HCT116 (cell line): ENCODE results near the gene KHSRP. TPM values are rescaled to one million over a fixed set of nuclear protein-coding genes. Genes with fewer than 3 reads are reported as not detected.

Source experiments
- ATAC-seq: fragments of 200-7000 bp; cut with Tn5 transposase; 2 replicates; pipeline ENCODE4 v1.9.1; 2020; ENCODE audit warnings: mild to moderate bottlenecking, moderate library complexity
- BruUV-seq: library from RNA; stranded (reverse); fragments of 400-500 nt; replicated peaks from 2 replicates; lab custom pipeline; 2021; lab: Mats Ljungman, UMichigan
- CTCF ChIA-PET: fragments of 300-600 bp; sonication (Branson Sonifier 250); formaldehyde crosslinking; loops from one replicate; lab custom pipeline; 2021; ENCODE audit warnings: antibody characterized with exemption; lab: Charles Lee
- POLR2A ChIA-PET: fragments of 300-600, 350-600 bp; sonication (Branson Sonifier 250); formaldehyde crosslinking; loops from one replicate; lab custom pipeline; 2021; ENCODE audit warnings: antibody characterized with exemption; lab: Charles Lee
- RAD21 ChIA-PET, 2 experiments: fragments of 300-600 bp; sonication (Branson Sonifier 250); formaldehyde crosslinking; loops; one replicate each; lab custom pipeline; 2023; ENCODE audit warnings: low total read pairs in 2 of 2; ENCODE audit not compliant: uncharacterized antibody in 2 of 2, unreplicated experiment in 2 of 2, low non-redundant PET in 1 of 2; lab: Charles Lee
- DNase-seq: peaks from one replicate; pipeline ENCODE4 v3.0.0-alpha.2; 2010; ENCODE audit warnings: low read depth, low spot score
- H2AFZ ChIP-seq: fragments of 200-600 bp; shearing (Covaris generic), sonication (generic); 2 replicates; pipeline ENCODE4 v1.6.1; 2017; ENCODE audit warnings: low read depth, mixed run types, mixed read lengths, antibody characterized with exemption, low read length; ENCODE audit not compliant: poor library complexity, severe bottlenecking
- H3K27ac ChIP-seq: 2 replicates; pipeline ENCODE4 v1.5.1; 2012; ENCODE audit warnings: low read depth, low read length
- H3K27me3 ChIP-seq: fragments of 200-600 bp; sonication (generic); 2 replicates; pipeline ENCODE4 v1.6.1; 2016; ENCODE audit warnings: mixed run types, low read length, mixed read lengths; ENCODE audit not compliant: insufficient read depth
- H3K36me3 ChIP-seq, 2 experiments: fragments of 200-500 bp in 1 of 2; fragments of 200-600 bp in 1 of 2; sonication (Bioruptor generic) in 1 of 2; sonication (generic) in 1 of 2; 2 replicates each; pipeline versions ENCODE4 v1.5.1 to v1.6.1; 2014 to 2016; ENCODE audit warnings: low read length in 2 of 2, inconsistent platforms in 1 of 2, mixed read lengths in 1 of 2, mixed run types in 1 of 2; ENCODE audit not compliant: insufficient read depth in 2 of 2, control insufficient read depth in 1 of 2
- H3K4me1 ChIP-seq, 2 experiments: fragments of 200-600 bp in 1 of 2; sonication (generic) in 1 of 2; 2 replicates each; pipeline versions ENCODE4 v1.5.1 to v1.6.1; 2012 to 2017; ENCODE audit warnings: low read length in 2 of 2, inconsistent platforms in 1 of 2, mild to moderate bottlenecking in 1 of 2, mixed read lengths in 1 of 2, mixed run types in 1 of 2, moderate library complexity in 1 of 2; ENCODE audit not compliant: insufficient read depth in 2 of 2, control insufficient read depth in 1 of 2
- H3K4me2 ChIP-seq: fragments of 200-600 bp; sonication (generic); 2 replicates; pipeline ENCODE4 v1.6.1; 2017; ENCODE audit warnings: mixed run types, low read length, mixed read lengths
- H3K4me3 ChIP-seq, 2 experiments: fragments of 200-600 bp in 1 of 2; sonication (generic) in 1 of 2; replicated peaks in 1 of 2; 2 replicates each; pipeline ENCODE4 v1.5.1; 2011 to 2016; ENCODE audit warnings: low read length in 2 of 2, control low read depth in 1 of 2, low read depth in 1 of 2, mild to moderate bottlenecking in 1 of 2, mixed read lengths in 1 of 2, mixed run types in 1 of 2
- H3K79me2 ChIP-seq: fragments of 200-600 bp; sonication (generic); 2 replicates; pipeline ENCODE4 v1.6.1; 2017; ENCODE audit warnings: mild to moderate bottlenecking, mixed run types, low read length, moderate library complexity, mixed read lengths; ENCODE audit not compliant: insufficient read depth
- H3K9ac ChIP-seq: fragments of 200-600 bp; sonication (generic); 2 replicates; pipeline ENCODE4 v1.6.1; 2016; ENCODE audit warnings: low read length, mixed read lengths
- H3K9me2 ChIP-seq: fragments of 200-600 bp; sonication (generic), shearing (Covaris generic); 2 replicates; pipeline ENCODE4 v1.6.1; 2017; ENCODE audit warnings: mixed run types, mild to moderate bottlenecking, moderate library complexity; ENCODE audit not compliant: insufficient read depth
- H3K9me3 ChIP-seq, 2 experiments: fragments of 200-500 bp in 1 of 2; fragments of 200-600 bp in 1 of 2; sonication (Bioruptor generic) in 1 of 2; sonication (generic) in 1 of 2; 2 replicates each; pipeline ENCODE4 v1.6.1; 2014 to 2017; ENCODE audit warnings: low read length in 2 of 2, mixed read lengths in 2 of 2, inconsistent platforms in 1 of 2, low read depth in 1 of 2, mild to moderate bottlenecking in 1 of 2, mixed run types in 1 of 2, moderate library complexity in 1 of 2; ENCODE audit not compliant: control insufficient read depth in 1 of 2, insufficient read depth in 1 of 2
- H4K20me1 ChIP-seq: fragments of 200-600 bp; sonication (generic), shearing (Covaris generic); 2 replicates; pipeline ENCODE4 v1.6.1; 2017; ENCODE audit warnings: mixed run types, mild to moderate bottlenecking, moderate library complexity; ENCODE audit not compliant: insufficient read depth
- ATF3 ChIP-seq: IDR thresholded peaks from 2 replicates; pipeline ENCODE4 v1.6.1; 2012
- CBX3 ChIP-seq: IDR thresholded peaks from 2 replicates; pipeline ENCODE4 v1.6.1; 2012; ENCODE audit warnings: low read depth
- CEBPB ChIP-seq: IDR thresholded peaks from 2 replicates; pipeline ENCODE4 v1.6.1; 2012; ENCODE audit warnings: low read depth
- ELF1 ChIP-seq: IDR thresholded peaks from 2 replicates; pipeline ENCODE4 v1.6.1; 2012; ENCODE audit warnings: low read depth, borderline replicate concordance
- MAX ChIP-seq: IDR thresholded peaks from 2 replicates; pipeline ENCODE4 v1.6.1; 2012
- RAD21 ChIP-seq: IDR thresholded peaks from 2 replicates; pipeline ENCODE4 v1.6.1; 2012; ENCODE audit warnings: low read depth, mild to moderate bottlenecking
- ZFX ChIP-seq: fragments of 450-650 bp; IDR thresholded peaks from 2 replicates; pipeline ENCODE4 v1.6.1; 2017
- ZNF274 ChIP-seq: fragments of 200-500 bp; sonication (Bioruptor generic); IDR thresholded peaks from 2 replicates; pipeline ENCODE4 v1.6.1; 2014; ENCODE audit warnings: mild to moderate bottlenecking, low read depth, low read length, inconsistent platforms
- intact Hi-C: fragments of 100-400 bp; cut with micrococcal nuclease; formaldehyde crosslinking; loops from 2 replicates; pipeline ENCODE4 v1.10.0; 2022
- total RNA-seq: library from RNA; stranded (reverse); gene quantifications from one replicate; pipeline ENCODE4 v1.2.1, GENCODE V29; 2021; ENCODE audit not compliant: unreplicated experiment
- TF ChIP-seq, protein P1 (sequence below): IDR thresholded peaks from 2 replicates; pipeline ENCODE4 v1.6.1; 2011; ENCODE audit warnings: mild to moderate bottlenecking, low read length, moderate library complexity; ENCODE audit not compliant: insufficient replicate concordance; ENCODE audit errors: extremely low read depth

KHSRP gene
- total RNA-seq, 1 experiment from 2014 or later, result 553 TPM

- DNase-seq (no peak), ATAC-seq (no peak)
- no TSS peak for BruUV-seq
- Histone ChIP-seq H3K9ac (no peak overlapping the region), H3K79me2 (peaks cover 5% of the 10 kb centered on the region; the same call in 1 of the 2 replicates), H3K9me2 (no peaks in the 10 kb centered on the region), H3K27me3 (no peaks in the 10 kb centered on the region), H3K4me2 (no peak overlapping the region), H4K20me1 (no peaks in the 10 kb centered on the region), H3K4me3 (no peak overlapping the region), H3K4me1 (no peaks in the 10 kb centered on the region), H2AFZ (no peak overlapping the region), H3K36me3 (peaks cover 31 to 41% of the 10 kb centered on the region in 2 experiments; a peak in 3 of 4 replicates), H3K9me3 (no peaks in the 10 kb centered on the region), H3K27ac (no peak overlapping the region)
- CTCF ChIA-PET, result no interaction called here
- TF ChIP-seq ZNF274, result no peak
- no peak for TF ChIP-seq RAD21
- TF ChIP-seq ATF3, result no peak
- no peak for TF ChIP-seq MAX
- no peak for TF ChIP-seq ZFX
- no peak for TF ChIP-seq CBX3
- TF ChIP-seq, protein P1, sequence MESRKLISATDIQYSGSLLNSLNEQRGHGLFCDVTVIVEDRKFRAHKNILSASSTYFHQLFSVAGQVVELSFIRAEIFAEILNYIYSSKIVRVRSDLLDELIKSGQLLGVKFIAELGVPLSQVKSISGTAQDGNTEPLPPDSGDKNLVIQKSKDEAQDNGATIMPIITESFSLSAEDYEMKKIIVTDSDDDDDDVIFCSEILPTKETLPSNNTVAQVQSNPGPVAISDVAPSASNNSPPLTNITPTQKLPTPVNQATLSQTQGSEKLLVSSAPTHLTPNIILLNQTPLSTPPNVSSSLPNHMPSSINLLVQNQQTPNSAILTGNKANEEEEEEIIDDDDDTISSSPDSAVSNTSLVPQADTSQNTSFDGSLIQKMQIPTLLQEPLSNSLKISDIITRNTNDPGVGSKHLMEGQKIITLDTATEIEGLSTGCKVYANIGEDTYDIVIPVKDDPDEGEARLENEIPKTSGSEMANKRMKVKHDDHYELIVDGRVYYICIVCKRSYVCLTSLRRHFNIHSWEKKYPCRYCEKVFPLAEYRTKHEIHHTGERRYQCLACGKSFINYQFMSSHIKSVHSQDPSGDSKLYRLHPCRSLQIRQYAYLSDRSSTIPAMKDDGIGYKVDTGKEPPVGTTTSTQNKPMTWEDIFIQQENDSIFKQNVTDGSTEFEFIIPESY, result no peak
- no peak for TF ChIP-seq CEBPB
- TF ChIP-seq ELF1, result no peak
- intact Hi-C loops, result no loop called here
- POLR2A ChIA-PET, result interaction anchor here (0.9 kb wide), 1 partner anchor 10 kb away, joined by 3 read pairs; the partner anchor contains the start of gene GTF2F1
- RAD21 ChIA-PET, result no interaction called here
Measured at GRCh38 chr19:6383188-6383587, 41.4 kb downstream of the KHSRP start.
